Osteoblast (primary cell): ENCODE data around the gene TMEM109. TPM values are rescaled to one million over a fixed set of nuclear protein-coding genes. Genes with fewer than 3 reads are reported as not detected.
"Not testable (repeated sequence)": the region's sequence is repeated elsewhere in the genome, so short reads cannot be mapped to it uniquely, and the experiment has no call there.

ENCODE experiments used
- DNase-seq: peaks from one replicate; pipeline ENCODE4 v3.0.0; 2011; ENCODE audit warnings: low spot score, mixed read lengths; ENCODE audit not compliant: insufficient read length; ENCODE audit errors: missing footprints
- H2AFZ ChIP-seq: 2 replicates; pipeline ENCODE4 v1.6.0; 2011; ENCODE audit warnings: mild to moderate bottlenecking, low read length
- H3K27ac ChIP-seq: 2 replicates; pipeline ENCODE4 v1.5.1; 2011; ENCODE audit warnings: mild to moderate bottlenecking, low read depth, low read length, moderate library complexity
- H3K27me3 ChIP-seq: 2 replicates; pipeline ENCODE4 v1.6.0; 2012; ENCODE audit warnings: mild to moderate bottlenecking, control low read depth, inconsistent platforms, low read length, moderate library complexity; ENCODE audit not compliant: insufficient read depth
- H3K36me3 ChIP-seq: 2 replicates; pipeline ENCODE4 v1.5.1; 2011; ENCODE audit warnings: mild to moderate bottlenecking, low read length, control low read depth, moderate library complexity; ENCODE audit not compliant: insufficient read depth
- H3K4me1 ChIP-seq: 2 replicates; pipeline ENCODE4 v1.5.1; 2011; ENCODE audit warnings: mild to moderate bottlenecking, low read length, control low read depth, moderate library complexity; ENCODE audit not compliant: insufficient read depth
- H3K4me2 ChIP-seq: 2 replicates; pipeline ENCODE4 v1.6.0; 2011; ENCODE audit warnings: mild to moderate bottlenecking, low read length; ENCODE audit not compliant: insufficient read depth
- H3K4me3 ChIP-seq: fragments of 200-600 bp; sonication (generic); 3 replicates; pipeline ENCODE4 v1.5.1; 2012; ENCODE audit warnings: mild to moderate bottlenecking, low read length, inconsistent platforms; ENCODE audit not compliant: insufficient read depth
- H3K79me2 ChIP-seq: 2 replicates; pipeline ENCODE4 v1.6.0; 2012; ENCODE audit warnings: mild to moderate bottlenecking, low read length, control low read depth, inconsistent platforms; ENCODE audit not compliant: insufficient read depth
- H3K9me3 ChIP-seq: 2 replicates; pipeline ENCODE4 v1.5.1; 2011; ENCODE audit warnings: low read depth, low read length, control low read depth
- H4K20me1 ChIP-seq: 2 replicates; pipeline ENCODE4 v1.6.0; 2012; ENCODE audit warnings: mild to moderate bottlenecking, low read length, control low read depth; ENCODE audit not compliant: insufficient read depth
- total RNA-seq: library from RNA; depleted of rRNA; stranded (reverse); fragments of >200 nt; gene quantifications from 2 replicates; pipeline ENCODE4 v1.2.3, GENCODE V29; 2012
- TF ChIP-seq, protein P1 (sequence below): IDR thresholded peaks from 2 replicates; pipeline ENCODE4 v1.5.1; 2011; ENCODE audit warnings: mild to moderate bottlenecking, low read depth, low read length, moderate library complexity; ENCODE audit errors: extremely low read depth

The TMEM109 gene
- total RNA-seq, 1 donor, result 36.6 TPM

- Histone ChIP-seq H3K79me2 (peaks cover 20% of the 10 kb centered on the region), H2AFZ (no peak overlapping the region), H3K27ac (no peak overlapping the region), H3K4me2 (no peak overlapping the region), H3K4me1 (peaks cover 26% of the 10 kb centered on the region), H3K4me3 (no peak overlapping the region), H3K27me3 (peaks cover 18% of the 10 kb centered on the region), H4K20me1 (peaks cover 17% of the 10 kb centered on the region), H3K36me3 (no peaks in the 10 kb centered on the region), H3K9me3 (no peaks in the 10 kb centered on the region)
- TF ChIP-seq, protein P1, sequence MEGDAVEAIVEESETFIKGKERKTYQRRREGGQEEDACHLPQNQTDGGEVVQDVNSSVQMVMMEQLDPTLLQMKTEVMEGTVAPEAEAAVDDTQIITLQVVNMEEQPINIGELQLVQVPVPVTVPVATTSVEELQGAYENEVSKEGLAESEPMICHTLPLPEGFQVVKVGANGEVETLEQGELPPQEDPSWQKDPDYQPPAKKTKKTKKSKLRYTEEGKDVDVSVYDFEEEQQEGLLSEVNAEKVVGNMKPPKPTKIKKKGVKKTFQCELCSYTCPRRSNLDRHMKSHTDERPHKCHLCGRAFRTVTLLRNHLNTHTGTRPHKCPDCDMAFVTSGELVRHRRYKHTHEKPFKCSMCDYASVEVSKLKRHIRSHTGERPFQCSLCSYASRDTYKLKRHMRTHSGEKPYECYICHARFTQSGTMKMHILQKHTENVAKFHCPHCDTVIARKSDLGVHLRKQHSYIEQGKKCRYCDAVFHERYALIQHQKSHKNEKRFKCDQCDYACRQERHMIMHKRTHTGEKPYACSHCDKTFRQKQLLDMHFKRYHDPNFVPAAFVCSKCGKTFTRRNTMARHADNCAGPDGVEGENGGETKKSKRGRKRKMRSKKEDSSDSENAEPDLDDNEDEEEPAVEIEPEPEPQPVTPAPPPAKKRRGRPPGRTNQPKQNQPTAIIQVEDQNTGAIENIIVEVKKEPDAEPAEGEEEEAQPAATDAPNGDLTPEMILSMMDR, result no peak
- DNase-seq, result no peak
These were observed 5.2 kb upstream of the TMEM109 start for GRCh38 chr11:60908803-60909202.

- not testable (repeated sequence) for H3K36me3 ChIP-seq, DNase-seq, H3K9me3 ChIP-seq, H3K4me3 ChIP-seq, H2AFZ ChIP-seq, H3K4me2 ChIP-seq, H3K27ac ChIP-seq, H4K20me1 ChIP-seq
- Histone ChIP-seq H3K4me1 (peaks cover 26% of the 10 kb centered on the region), H3K27me3 (peaks cover 18% of the 10 kb centered on the region), H3K79me2 (peaks cover 13% of the 10 kb centered on the region)
These were observed 4.2 kb upstream of the TMEM109 start for GRCh38 chr11:60909680-60910280.

DNA sequence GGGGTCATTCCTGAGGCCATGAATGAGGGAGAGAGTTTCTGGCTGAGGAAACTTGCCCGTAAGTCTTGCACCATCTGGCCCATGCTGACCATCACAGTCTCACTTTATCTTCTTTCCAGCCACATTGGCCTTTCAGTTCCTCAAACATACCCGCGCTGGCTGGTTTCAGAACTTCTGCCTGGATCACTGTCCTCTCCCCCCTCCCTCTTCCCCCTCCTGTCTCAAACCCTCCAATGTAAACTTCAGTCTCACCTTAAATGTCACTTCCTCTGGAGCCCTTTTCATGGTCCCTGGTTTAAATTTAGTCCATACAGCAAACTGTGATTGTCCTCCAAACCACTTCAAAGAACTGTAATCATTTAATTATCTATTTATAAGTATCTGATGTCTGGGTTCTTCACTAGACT, 3.7 kb upstream of the TMEM109 start:
- H3K27me3 ChIP-seq, result peaks cover 18% of the 10 kb centered on the region
- TF ChIP-seq, protein P1, result no peak
- no peak overlapping the region for H3K4me3 ChIP-seq
- peaks cover 25% of the 10 kb centered on the region for H3K4me1 ChIP-seq
- DNase-seq, result no peak
- no peaks in the 10 kb centered on the region for H3K9me3 ChIP-seq
- H3K4me2 ChIP-seq, result no peak overlapping the region
- no peaks in the 10 kb centered on the region for H3K36me3 ChIP-seq
- peaks cover 8% of the 10 kb centered on the region for H3K79me2 ChIP-seq
- H2AFZ ChIP-seq, result no peak overlapping the region
- H4K20me1 ChIP-seq, result peaks cover 2% of the 10 kb centered on the region
- H3K27ac ChIP-seq, result no peak overlapping the region

DNA sequence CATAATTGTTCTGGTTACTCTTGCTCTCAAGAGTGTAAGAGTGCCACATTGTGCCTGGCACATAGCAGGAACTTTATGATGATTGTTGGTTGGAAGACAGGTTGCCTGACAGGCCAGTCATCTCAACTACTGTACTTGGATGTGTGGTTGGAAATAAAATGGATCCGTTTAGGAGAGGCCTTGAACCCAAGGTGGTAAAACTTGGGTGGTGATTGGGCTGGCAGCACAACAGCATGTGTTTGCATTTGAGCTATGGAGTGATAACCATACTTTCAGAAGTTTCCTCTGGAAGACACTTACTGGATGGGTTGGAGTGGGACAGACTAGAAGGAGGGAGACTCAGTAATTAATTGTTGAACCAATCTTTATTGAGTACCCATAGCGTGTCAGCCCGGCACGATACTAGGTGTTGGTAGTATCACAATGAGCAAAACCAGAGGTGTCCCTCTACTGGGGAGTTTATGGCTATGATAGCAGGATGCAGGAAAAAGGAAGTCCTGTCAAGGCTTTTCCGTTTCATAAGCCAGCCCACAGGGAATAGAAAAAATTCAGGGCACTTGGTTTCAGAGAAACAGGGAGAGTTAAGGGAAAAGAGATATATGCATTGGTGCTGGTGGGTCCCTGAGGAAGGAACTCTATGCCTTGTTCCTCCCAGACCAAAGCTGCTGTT, 3.1 kb upstream of the TMEM109 start:
- Histone ChIP-seq H3K36me3 (no peaks in the 10 kb centered on the region), H3K27ac (no peak overlapping the region), H3K4me1 (peaks cover 24% of the 10 kb centered on the region), H3K4me3 (no peak overlapping the region), H2AFZ (no peak overlapping the region), H3K27me3 (peaks cover 18% of the 10 kb centered on the region), H3K79me2 (peaks cover 7% of the 10 kb centered on the region), H3K9me3 (no peaks in the 10 kb centered on the region), H3K4me2 (no peak overlapping the region), H4K20me1 (peaks cover 2% of the 10 kb centered on the region)
- TF ChIP-seq, protein P1, result no peak
- no peak for DNase-seq
